Activated naive CD4-positive, alpha-beta T cell treated with anti-CD3 and anti-CD28 coated beads, Interleukin-2, amount 50 U/mL, for 16 hours (primary cell): ENCODE measurements around the gene IMPG2.

ENCODE experiments used
- DNase-seq: peaks from one replicate; pipeline ENCODE4 v3.0.0-alpha.2; 2020

IMPG2 gene

GRCh38 chr3:101179637-101180036 is 140.7 kb downstream of the IMPG2 start:
- no peak for DNase-seq

- no peak for DNase-seq
These were observed 142.8 kb downstream of the IMPG2 start for GRCh38 chr3:101177577-101177976.
